Neuron (in vitro differentiated cells): ENCODE results near the gene SFTPA2.
"Not testable (repeated sequence)": the region's sequence is repeated elsewhere in the genome, so short reads cannot be mapped to it uniquely, and the experiment has no call there.

Experiments used
- H2AFZ ChIP-seq: one replicate; pipeline ENCODE4 v1.6.1; 2013; ENCODE audit warnings: low read depth, mild to moderate bottlenecking, inconsistent platforms, low read length, moderate library complexity
- H3K27me3 ChIP-seq: one replicate; pipeline ENCODE4 v1.6.1; 2013; ENCODE audit warnings: low read length; ENCODE audit not compliant: insufficient read depth
- H3K36me3 ChIP-seq: one replicate; pipeline ENCODE4 v1.6.1; 2013; ENCODE audit warnings: low read length; ENCODE audit not compliant: insufficient read depth
- H3K4me1 ChIP-seq: one replicate; pipeline ENCODE4 v1.6.1; 2013; ENCODE audit warnings: low read length; ENCODE audit not compliant: insufficient read depth
- H3K4me3 ChIP-seq: 2 replicates; pipeline ENCODE4 v1.5.1; 2013; ENCODE audit warnings: mild to moderate bottlenecking, low read length, moderate library complexity
- H3K9me3 ChIP-seq: one replicate; pipeline ENCODE4 v1.6.1; 2013; ENCODE audit warnings: low read length

The SFTPA2 gene

GRCh38 chr10:79547973-79548372, 12.2 kb downstream of the SFTPA2 start:
- no peaks in the 10 kb centered on the region for H3K36me3 ChIP-seq
- no peaks in the 10 kb centered on the region for H3K9me3 ChIP-seq
- H2AFZ ChIP-seq = no peak overlapping the region
- no peak overlapping the region for H3K4me3 ChIP-seq
- no peaks in the 10 kb centered on the region for H3K27me3 ChIP-seq
- H3K4me1 ChIP-seq = no peaks in the 10 kb centered on the region

DNA sequence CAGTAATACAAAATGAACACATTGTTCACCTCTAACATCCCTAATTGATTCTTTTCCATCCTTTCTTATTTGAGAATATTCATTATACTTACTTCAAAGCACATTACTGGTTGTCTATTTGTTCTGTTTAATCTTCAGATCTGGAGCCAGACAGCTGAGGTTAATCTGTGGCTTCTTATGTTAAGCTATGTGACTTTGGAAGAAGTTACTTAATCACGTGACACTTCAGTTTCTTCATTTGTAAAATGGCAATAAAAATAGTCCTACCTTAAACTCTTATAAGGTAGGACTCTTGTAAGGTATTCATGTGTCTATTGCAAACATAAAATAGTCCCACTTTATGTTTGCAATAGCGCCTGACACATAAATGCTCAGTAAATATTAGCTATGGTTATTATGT, 13.1 kb downstream of the SFTPA2 start:
- not testable (repeated sequence) for H2AFZ ChIP-seq, H3K27me3 ChIP-seq, H3K4me1 ChIP-seq, H3K36me3 ChIP-seq, H3K9me3 ChIP-seq, H3K4me3 ChIP-seq

DNA sequence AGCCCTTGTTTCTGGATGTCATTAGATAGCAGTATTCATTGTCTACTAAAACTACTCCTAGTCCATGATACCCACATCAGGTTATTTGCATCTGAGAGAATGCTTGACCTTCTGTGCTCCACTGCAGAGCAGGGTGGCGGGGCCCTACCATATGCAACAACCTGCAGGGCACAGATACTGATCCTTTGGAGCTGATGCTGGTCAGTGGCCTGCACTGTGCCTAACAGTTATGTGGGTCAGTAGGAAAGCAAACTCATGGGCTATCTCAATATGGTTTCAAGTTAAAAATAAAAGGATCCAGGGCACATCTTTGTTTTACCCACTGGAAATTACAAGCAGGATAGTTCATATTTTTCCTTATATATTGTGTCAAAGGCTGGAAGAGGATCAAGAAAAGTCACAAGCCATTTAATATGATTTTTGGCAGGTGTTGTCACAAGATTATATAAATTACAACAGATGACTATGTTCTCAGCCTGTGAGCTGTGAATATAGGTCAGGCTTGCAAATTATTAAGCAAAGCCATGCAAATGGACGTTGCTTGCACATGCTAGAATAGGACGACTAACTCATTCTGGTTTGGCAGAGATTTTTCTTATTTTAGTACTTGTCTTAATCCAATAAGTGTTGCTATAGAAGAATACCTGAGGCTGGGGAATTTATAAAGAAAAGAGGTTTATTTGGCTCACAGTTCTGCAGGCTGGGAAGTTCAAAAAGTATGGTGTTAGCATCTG, 15.1 kb downstream of the SFTPA2 start:
- not testable (repeated sequence) for H3K9me3 ChIP-seq, H3K4me1 ChIP-seq, H3K27me3 ChIP-seq, H3K4me3 ChIP-seq, H3K36me3 ChIP-seq, H2AFZ ChIP-seq

DNA sequence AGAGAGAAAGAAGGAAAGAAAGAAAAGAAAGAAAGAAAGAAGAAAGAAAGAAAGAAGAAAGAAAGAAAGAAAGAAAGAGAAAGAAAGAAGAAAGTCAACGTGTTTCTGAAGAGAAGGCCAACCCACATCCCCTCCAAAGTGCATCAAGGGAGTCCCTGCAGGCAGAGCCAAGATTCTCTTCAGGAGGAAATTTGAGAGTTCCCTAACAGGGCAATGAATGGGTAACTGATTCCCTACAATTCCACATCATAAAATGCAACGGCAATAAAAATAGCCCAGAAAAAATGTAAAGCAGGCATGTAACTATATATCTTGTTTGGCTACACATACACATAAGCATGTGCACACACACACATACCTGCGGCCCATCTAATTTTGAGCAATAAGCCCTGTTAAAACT, 15.8 kb downstream of the SFTPA2 start:
- not testable (repeated sequence) for H3K4me3 ChIP-seq, H3K4me1 ChIP-seq, H3K36me3 ChIP-seq, H2AFZ ChIP-seq, H3K9me3 ChIP-seq, H3K27me3 ChIP-seq

- H3K4me1 ChIP-seq = no peaks in the 10 kb centered on the region
- no peak overlapping the region for H2AFZ ChIP-seq
- no peaks in the 10 kb centered on the region for H3K36me3 ChIP-seq
- H3K4me3 ChIP-seq = no peak overlapping the region
- no peaks in the 10 kb centered on the region for H3K27me3 ChIP-seq
- H3K9me3 ChIP-seq = no peaks in the 10 kb centered on the region
Observed at GRCh38 chr10:79542626-79543025, 17.6 kb downstream of the SFTPA2 start.

DNA sequence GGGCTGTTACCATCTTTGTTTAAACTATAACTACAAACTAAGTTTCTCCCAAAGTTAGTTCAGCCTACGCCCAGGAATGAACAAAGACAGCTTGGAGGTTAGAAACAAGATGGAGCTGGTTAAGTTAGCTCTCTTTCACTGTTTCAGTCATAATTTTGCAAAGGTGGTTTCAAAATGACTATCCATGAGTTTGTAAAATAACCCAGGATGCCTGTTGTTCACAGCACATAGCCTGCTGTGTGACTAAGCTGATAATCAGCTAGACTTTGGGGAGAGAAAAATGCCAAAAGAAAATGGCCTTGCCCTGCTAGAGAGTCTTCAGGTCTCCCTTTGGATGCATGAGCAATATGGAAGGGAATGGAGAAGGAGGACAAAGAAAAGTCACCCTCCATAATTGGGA, 19.3 kb downstream of the SFTPA2 start:
- H3K9me3 ChIP-seq, H2AFZ ChIP-seq, H3K36me3 ChIP-seq, H3K27me3 ChIP-seq, H3K4me3 ChIP-seq, H3K4me1 ChIP-seq: not testable (repeated sequence)

GRCh38 chr10:79538311-79538710, 21.9 kb downstream of the SFTPA2 start:
- not testable (repeated sequence) for H3K4me1 ChIP-seq, H3K36me3 ChIP-seq, H3K4me3 ChIP-seq, H3K9me3 ChIP-seq, H2AFZ ChIP-seq, H3K27me3 ChIP-seq

DNA sequence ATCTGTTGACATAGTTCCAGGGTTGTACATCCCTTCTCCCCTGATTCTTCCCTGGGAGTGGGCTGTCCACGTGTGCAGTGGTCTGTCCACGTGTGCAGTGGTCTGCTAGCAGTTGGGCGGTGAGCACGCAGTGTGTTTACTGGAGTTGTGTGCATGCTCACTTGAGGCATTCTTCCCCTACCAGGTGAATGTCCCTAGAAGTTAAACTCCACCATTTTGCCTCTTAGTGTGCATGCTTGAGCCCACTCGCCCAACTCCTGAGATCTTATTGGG, 26.4 kb downstream of the SFTPA2 start:
- H3K36me3 ChIP-seq, H3K9me3 ChIP-seq, H3K27me3 ChIP-seq, H3K4me3 ChIP-seq, H2AFZ ChIP-seq, H3K4me1 ChIP-seq: not testable (repeated sequence)

- not testable (repeated sequence) for H3K4me1 ChIP-seq, H3K27me3 ChIP-seq, H3K36me3 ChIP-seq, H3K4me3 ChIP-seq, H2AFZ ChIP-seq, H3K9me3 ChIP-seq
Observed at GRCh38 chr10:79533142-79533902, 26.9 kb downstream of the SFTPA2 start.

GRCh38 chr10:79528261-79528660, 31.9 kb downstream of the SFTPA2 start:
- H3K9me3 ChIP-seq, H3K27me3 ChIP-seq, H2AFZ ChIP-seq, H3K4me3 ChIP-seq, H3K4me1 ChIP-seq, H3K36me3 ChIP-seq: not testable (repeated sequence)

DNA sequence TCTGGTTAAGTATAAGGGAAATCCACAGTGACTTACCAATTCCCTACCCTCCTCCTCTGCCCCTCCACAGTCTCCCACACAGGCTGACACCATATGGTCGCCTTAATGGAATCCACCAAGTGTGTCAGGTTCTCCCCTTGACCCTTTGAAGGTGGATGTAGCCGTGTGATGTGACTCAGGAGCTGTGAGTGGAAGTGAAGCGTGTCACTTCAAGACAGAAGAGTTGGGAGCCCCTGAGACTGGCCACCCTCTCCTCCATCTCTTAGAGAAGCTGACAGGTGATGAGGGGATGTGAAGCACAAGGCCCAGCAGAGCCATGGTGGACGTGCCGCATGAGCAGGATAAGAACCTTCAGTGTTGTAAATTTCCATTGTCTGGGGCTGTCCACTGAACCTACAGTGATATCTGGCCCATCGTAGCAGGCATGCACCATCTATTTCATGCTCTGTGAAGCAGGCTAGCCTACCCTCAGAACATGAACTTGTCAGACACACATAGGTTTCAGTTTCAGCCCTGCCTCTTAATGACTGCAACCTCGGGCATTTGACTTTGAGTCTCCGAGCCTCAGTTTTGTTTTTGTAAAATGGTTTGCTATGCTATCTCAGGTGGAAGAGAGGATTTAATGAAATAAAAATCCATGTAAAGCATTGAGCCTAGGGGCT, 35.0 kb downstream of the SFTPA2 start:
- not testable (repeated sequence) for H2AFZ ChIP-seq, H3K4me1 ChIP-seq, H3K9me3 ChIP-seq, H3K36me3 ChIP-seq, H3K27me3 ChIP-seq, H3K4me3 ChIP-seq

DNA sequence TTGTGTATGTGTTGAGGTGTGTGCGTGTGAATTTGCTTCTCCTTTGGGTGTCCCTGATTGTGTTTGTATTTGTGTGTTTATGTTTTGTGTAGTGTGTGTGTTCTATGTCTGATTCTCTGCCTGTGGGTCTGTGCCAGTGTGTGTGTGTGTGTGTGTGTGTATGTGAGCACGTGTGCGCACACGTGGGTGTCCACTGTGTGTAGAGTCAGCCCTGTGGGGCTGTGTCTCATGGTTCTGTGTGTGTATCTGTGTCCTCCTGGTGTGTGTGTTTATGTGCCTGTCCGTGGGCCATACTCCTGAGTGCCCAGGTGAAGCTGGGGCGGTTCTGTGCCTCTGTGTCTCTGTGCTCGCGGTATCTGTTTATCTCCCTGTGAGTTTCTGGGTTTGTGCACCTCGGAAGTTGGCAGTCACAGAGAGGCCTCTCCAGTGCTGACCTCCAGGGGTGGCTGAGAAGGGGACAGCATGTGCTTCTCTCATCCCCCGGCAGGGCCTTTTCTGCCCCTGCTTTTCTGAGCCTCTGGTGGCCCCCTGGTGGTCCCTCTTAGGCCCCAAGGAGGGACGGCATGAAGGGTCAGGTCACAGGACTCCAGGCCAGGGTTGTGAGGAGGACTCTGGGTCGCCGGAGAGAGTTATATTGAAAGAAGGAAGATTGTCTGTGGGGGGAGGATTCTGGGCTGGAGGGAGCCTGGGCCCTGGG, 36.9 kb downstream of the SFTPA2 start:
- H3K4me1 ChIP-seq, H3K9me3 ChIP-seq, H3K4me3 ChIP-seq, H3K27me3 ChIP-seq, H2AFZ ChIP-seq, H3K36me3 ChIP-seq: not testable (repeated sequence)

DNA sequence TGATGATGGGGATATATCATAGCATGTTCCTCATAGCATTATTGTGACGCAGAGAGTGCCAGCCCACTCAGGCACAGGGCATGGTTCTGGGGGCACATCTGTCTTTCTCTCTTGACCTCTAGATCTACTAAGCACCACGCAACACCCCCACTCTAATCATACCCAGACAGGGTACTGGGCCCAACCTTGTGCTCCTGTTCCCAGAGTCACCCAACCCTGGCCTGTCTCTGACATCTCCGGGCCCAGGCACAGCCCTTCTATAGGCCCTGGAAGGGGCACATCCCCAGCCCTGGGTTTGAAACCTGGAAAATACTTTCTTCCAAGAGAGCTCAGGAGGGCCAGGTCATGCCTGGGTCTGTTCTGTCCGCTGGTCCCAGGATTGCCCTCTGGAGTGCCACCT, 37.7 kb downstream of the SFTPA2 start:
- H2AFZ ChIP-seq, H3K4me1 ChIP-seq, H3K9me3 ChIP-seq, H3K27me3 ChIP-seq, H3K36me3 ChIP-seq, H3K4me3 ChIP-seq: not testable (repeated sequence)
